Glomerular visceral epithelial cell (primary cell): ENCODE measurements around the gene MADCAM1.

Experiments
- DNase-seq: peaks from one replicate; pipeline ENCODE4 v3.0.0-alpha.2; 2016; ENCODE audit errors: extremely low spot score

The MADCAM1 gene

GRCh38 chr19:508204-509150 is 12.2 kb downstream of the MADCAM1 start:
- DNase-seq = no peak

- DNase-seq = peak; percentile 82
Measured at GRCh38 chr19:510606-511100, 14.4 kb downstream of the MADCAM1 start.

GRCh38 chr19:511101-511851 is 15.0 kb downstream of the MADCAM1 start:
- peak; percentile 58 for DNase-seq

- DNase-seq = no peak
Measured at GRCh38 chr19:512547-513365, 16.5 kb downstream of the MADCAM1 start.

- no peak for DNase-seq
Measured at GRCh38 chr19:513368-514165, 17.3 kb downstream of the MADCAM1 start.

GRCh38 chr19:514166-514663 is 17.9 kb downstream of the MADCAM1 start:
- no peak for DNase-seq

GRCh38 chr19:517721-518597 is 21.7 kb downstream of the MADCAM1 start:
- no peak for DNase-seq

- DNase-seq = no peak
Measured at GRCh38 chr19:518598-519231, 22.4 kb downstream of the MADCAM1 start.

GRCh38 chr19:519449-519865 is 23.2 kb downstream of the MADCAM1 start:
- no peak for DNase-seq

- DNase-seq = no peak
Measured at GRCh38 chr19:522726-523125, 26.4 kb downstream of the MADCAM1 start.

- no peak for DNase-seq
Measured at GRCh38 chr19:524062-524674, 27.9 kb downstream of the MADCAM1 start.

GRCh38 chr19:525029-525428 is 28.7 kb downstream of the MADCAM1 start:
- DNase-seq = no peak

GRCh38 chr19:525857-526419 is 29.7 kb downstream of the MADCAM1 start:
- no peak for DNase-seq

GRCh38 chr19:530134-531008 is 34.1 kb downstream of the MADCAM1 start:
- no peak for DNase-seq

- peak; percentile 92 for DNase-seq
Measured at GRCh38 chr19:531009-531752, 34.9 kb downstream of the MADCAM1 start.

GRCh38 chr19:531753-532560 is 35.7 kb downstream of the MADCAM1 start, which contains the start of gene CDC34:
Gene CDC34, plus strand, starts transcription at chr19:531760. Its CDS starts 172 bp downstream, at chr19:531932.
- DNase-seq = peak; percentile 35
